NB4 (cell line): ENCODE measurements around the gene OSBP.
A peak's percentile ranks its signal among the peaks of the same experiment; 100 is the strongest.
"Not testable (repeated sequence)": the region's sequence is repeated elsewhere in the genome, so short reads cannot be mapped to it uniquely, and the experiment has no call there.

Experiments
- DNase-seq: peaks from one replicate; pipeline ENCODE4 v3.0.0; 2010; ENCODE audit warnings: low read depth
- H3K4me3 ChIP-seq: one replicate; pipeline ENCODE4 v1.5.1; 2011; ENCODE audit warnings: mild to moderate bottlenecking, low read depth, low read length, moderate library complexity
- CTCF ChIP-seq: IDR thresholded peaks from one replicate; pipeline ENCODE4 v1.5.1; 2012; ENCODE audit warnings: low read depth, low read length
- MAX ChIP-seq: IDR thresholded peaks from 2 replicates; pipeline ENCODE4 v1.6.1; 2011; ENCODE audit warnings: low read depth, low read length
- MYC ChIP-seq: IDR thresholded peaks from 2 replicates; pipeline ENCODE4 v1.6.1; 2011; ENCODE audit warnings: low read depth, low read length
- POLR2A ChIP-seq: IDR thresholded peaks from 2 replicates; pipeline ENCODE4 v1.6.1; 2011; ENCODE audit warnings: mild to moderate bottlenecking; ENCODE audit not compliant: insufficient read length; ENCODE audit errors: extremely low read depth

OSBP gene

DNA sequence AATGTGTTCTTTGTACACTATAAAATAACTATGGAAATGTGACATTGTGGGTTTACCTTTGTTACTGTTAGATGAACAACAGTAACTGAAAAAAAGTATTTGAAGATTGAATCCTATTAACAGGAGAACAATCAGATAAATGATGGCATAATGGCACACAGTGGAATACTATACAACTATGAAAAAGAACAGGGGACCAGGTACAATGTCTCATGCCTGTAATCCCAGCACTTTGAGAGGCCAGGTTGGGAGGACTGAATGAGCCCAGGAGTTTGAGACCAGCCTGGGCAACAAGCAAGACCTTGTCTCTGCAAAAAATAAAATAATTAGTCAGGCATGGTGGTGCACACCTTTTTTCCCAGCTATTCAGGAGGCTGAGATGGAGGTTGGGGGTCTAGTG is 14.4 kb upstream of the OSBP start:
- no peak overlapping the region for H3K4me3 ChIP-seq
- DNase-seq, result no peak
- TF ChIP-seq POLR2A (no peak), MYC (no peak)

DNA sequence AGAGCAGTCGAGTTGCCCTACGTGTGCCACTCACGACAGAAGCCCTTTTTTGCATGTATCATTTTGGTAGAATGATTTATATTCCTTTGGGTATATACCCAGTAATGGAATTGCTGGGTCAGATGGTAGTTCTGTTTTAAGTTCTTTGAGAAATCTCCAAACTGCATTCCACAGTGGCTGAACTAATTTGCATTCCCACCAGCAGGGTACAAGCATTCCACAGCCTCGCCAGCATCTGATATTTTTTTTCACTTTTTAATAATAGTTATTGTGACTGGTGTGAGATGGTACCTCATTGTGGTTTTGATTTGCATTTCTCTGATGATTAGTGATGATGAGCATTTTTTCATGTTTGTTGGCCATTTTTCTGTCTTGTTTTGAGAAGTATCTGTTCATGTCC is 11.4 kb upstream of the OSBP start:
- DNase-seq, H3K4me3 ChIP-seq: not testable (repeated sequence)

DNA sequence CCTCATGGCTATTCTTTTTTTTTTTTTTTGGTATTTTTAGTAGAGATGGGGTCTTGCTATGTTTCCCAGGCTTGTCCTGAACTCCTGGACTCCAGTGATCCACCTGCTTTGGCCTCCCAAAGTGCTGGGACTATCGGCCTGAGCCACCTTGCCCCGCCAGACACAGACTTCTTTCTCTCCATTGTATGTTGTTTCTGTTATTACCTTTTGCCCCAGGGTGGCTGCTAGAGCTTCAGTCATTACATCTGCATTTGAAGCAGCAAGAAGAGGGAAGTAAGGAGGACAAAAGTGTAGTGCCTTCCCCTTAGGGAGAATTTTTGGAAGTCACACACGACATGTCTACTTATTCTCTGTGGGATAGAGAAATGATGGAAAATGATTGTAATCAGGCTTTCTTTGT is 10.1 kb upstream of the OSBP start:
- no peak overlapping the region for H3K4me3 ChIP-seq
- no peak for TF ChIP-seq POLR2A
- DNase-seq, result no peak

GRCh38 chr11:59617876-59618275 is 2.3 kb upstream of the OSBP start:
- TF ChIP-seq MYC, result no peak
- no peak for TF ChIP-seq CTCF
- no peak for TF ChIP-seq POLR2A
- no peak for TF ChIP-seq MAX
- H3K4me3 ChIP-seq, result no peak overlapping the region
- DNase-seq, result no peak

GRCh38 chr11:59616396-59616982 is 915 bp upstream of the OSBP start:
- TF ChIP-seq CTCF, result no peak
- TF ChIP-seq MAX, result peak; percentile 88
- TF ChIP-seq MYC, result peak; percentile 16; the same call in 1 of the 2 replicates
- peak; percentile 68 for TF ChIP-seq POLR2A
- no peak for DNase-seq
- H3K4me3 ChIP-seq, result peak overlapping the region; percentile 66

DNA sequence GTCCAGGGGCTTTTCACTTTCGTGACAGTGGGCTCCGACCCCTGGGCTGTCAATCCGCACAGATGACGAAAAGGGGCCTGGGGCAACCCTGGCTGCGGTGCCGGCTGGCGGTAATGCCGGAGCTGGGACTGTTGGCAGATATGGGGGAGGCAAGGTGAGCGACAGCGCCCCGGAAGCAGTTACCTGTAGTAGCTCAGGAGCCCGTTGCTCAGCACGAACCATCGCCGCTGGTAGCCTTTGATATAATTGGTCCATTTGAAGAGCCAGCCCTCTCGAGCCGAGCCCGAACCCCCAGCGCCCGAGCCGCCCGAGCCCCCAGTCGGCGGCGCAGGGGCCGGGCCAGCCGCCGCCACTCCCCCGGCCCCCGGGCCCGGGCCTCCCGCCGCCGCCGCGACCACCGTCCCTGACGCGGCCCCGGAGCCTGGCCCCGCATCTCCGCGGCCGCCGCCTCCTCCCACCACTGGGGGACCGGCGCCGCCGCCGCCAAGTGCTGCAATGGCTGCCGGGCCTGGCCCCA is 396 bp downstream of the OSBP start:
- DNase-seq, result peak; percentile 43
- TF ChIP-seq MAX (no peak), MYC (no peak), POLR2A (no peak), CTCF (no peak)
- H3K4me3 ChIP-seq, result peak overlapping the region; percentile 67

GRCh38 chr11:59614277-59615119 is 1.1 kb downstream of the OSBP start:
- DNase-seq, result peak; percentile 41
- TF ChIP-seq POLR2A (no peak), CTCF (no peak), MYC (no peak), MAX (no peak)
- H3K4me3 ChIP-seq, result peak overlapping the region; percentile 67
